DMS53 (cell line): Measurements from ENCODE around the gene GNPDA1.
"Not testable (repeated sequence)": the region's sequence is repeated elsewhere in the genome, so short reads cannot be mapped to it uniquely, and the experiment has no call there.

ENCODE experiments used
- DNase-seq: peaks from one replicate; lab custom pipeline; 2025; lab: John Stamatoyannopoulos, UW

Gene GNPDA1

GRCh38 chr5:142012792-142013388, at the start of gene GNPDA1:
GNPDA1 (minus strand) TSS chr5:142013027; CDS start chr5:142012035, 992 bp downstream.
- DNase-seq = peak; percentile 95

- no peak for DNase-seq
These were observed 46.6 kb upstream of the GNPDA1 start for GRCh38 chr5:142059304-142059940.

- no peak for DNase-seq
These were observed 44.9 kb upstream of the GNPDA1 start for GRCh38 chr5:142057697-142058056.

GRCh38 chr5:142056816-142057696, 44.2 kb upstream of the GNPDA1 start:
- DNase-seq = no peak

GRCh38 chr5:142055301-142055700, 42.5 kb upstream of the GNPDA1 start:
- DNase-seq = no peak

- peak; percentile 52 for DNase-seq
These were observed 40.8 kb upstream of the GNPDA1 start for GRCh38 chr5:142053426-142054151.

GRCh38 chr5:142052026-142052425, 39.2 kb upstream of the GNPDA1 start:
- DNase-seq = not testable (repeated sequence)

- no peak for DNase-seq
These were observed 35.4 kb upstream of the GNPDA1 start for GRCh38 chr5:142048272-142048671.

GRCh38 chr5:142046191-142046590, 33.4 kb upstream of the GNPDA1 start:
- no peak for DNase-seq

- DNase-seq = not testable (repeated sequence)
These were observed 28.1 kb upstream of the GNPDA1 start for GRCh38 chr5:142040881-142041280.

- no peak for DNase-seq
These were observed 27.5 kb upstream of the GNPDA1 start for GRCh38 chr5:142040285-142040684.

GRCh38 chr5:142038735-142039134, 25.9 kb upstream of the GNPDA1 start:
- no peak for DNase-seq

GRCh38 chr5:142037599-142037998, 24.8 kb upstream of the GNPDA1 start:
- not testable (repeated sequence) for DNase-seq

- DNase-seq = no peak
These were observed 24.1 kb upstream of the GNPDA1 start for GRCh38 chr5:142036918-142037317.

- DNase-seq = no peak
These were observed 22.2 kb upstream of the GNPDA1 start for GRCh38 chr5:142034994-142035393.

- not testable (repeated sequence) for DNase-seq
These were observed 21.1 kb upstream of the GNPDA1 start for GRCh38 chr5:142033632-142034567.

- no peak for DNase-seq
These were observed 20.2 kb upstream of the GNPDA1 start for GRCh38 chr5:142032747-142033631.

- no peak for DNase-seq
These were observed 19.3 kb upstream of the GNPDA1 start for GRCh38 chr5:142032150-142032549.

- no peak for DNase-seq
These were observed 12.8 kb upstream of the GNPDA1 start for GRCh38 chr5:142025637-142026036.

- DNase-seq = peak; percentile 96
These were observed 12.0 kb upstream of the GNPDA1 start for GRCh38 chr5:142024771-142025304.
